ENCODE results near the gene NAPA.

DNA sequence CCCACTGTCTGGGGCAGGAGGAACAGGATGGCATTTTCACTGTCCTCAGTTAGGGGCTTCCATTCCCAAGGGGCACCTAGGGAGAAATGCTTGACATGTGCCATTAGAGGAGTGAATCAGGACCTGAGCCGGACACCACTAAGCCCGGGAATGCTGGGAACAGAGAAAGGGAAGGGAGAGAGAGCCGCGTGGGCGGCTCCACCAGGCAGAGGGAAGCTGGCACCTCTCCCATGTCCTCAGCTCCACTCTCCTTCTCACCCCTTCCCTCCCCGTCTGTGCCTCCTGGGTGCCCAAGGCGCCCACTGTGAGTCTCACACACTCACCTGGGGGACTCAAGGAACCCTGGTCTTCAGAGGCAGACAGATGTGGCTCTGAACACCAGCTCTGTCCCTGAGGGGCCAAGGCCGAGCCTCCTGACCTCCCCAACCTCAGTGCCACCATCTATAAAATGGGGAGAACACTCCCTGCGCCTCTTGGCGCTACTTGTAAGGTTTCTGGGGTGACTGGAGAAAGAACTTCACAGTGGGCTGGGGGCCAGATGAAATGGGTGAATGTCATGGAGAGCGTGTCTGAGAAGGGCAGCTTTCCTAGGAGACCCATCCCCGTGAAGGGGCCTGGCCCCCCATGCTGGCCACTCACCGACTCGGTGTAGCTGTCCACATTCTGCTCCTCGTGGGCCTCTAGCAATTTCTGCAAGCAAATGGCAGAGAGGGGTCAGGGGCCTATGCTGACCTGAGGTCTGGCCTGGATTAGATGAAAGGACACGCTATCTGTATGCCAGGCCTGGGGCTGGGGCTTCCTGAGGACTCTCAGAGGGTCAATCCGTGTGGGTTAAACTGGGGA lies 25.6 kb downstream of the NAPA start:
- TF ChIP-seq POLR2A (IDR thresholded peaks at IDR 0.05) (no peak), POLR2AphosphoS5 (IDR thresholded peaks at IDR 0.05) (no peak)
- TF ChIP-seq, protein P1, sequence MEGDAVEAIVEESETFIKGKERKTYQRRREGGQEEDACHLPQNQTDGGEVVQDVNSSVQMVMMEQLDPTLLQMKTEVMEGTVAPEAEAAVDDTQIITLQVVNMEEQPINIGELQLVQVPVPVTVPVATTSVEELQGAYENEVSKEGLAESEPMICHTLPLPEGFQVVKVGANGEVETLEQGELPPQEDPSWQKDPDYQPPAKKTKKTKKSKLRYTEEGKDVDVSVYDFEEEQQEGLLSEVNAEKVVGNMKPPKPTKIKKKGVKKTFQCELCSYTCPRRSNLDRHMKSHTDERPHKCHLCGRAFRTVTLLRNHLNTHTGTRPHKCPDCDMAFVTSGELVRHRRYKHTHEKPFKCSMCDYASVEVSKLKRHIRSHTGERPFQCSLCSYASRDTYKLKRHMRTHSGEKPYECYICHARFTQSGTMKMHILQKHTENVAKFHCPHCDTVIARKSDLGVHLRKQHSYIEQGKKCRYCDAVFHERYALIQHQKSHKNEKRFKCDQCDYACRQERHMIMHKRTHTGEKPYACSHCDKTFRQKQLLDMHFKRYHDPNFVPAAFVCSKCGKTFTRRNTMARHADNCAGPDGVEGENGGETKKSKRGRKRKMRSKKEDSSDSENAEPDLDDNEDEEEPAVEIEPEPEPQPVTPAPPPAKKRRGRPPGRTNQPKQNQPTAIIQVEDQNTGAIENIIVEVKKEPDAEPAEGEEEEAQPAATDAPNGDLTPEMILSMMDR (IDR thresholded peaks at IDR 0.05), result no peak

Measured in breast epithelium (tissue), 3 donors.